Measurements from ENCODE around the gene TFDP2.

DNA sequence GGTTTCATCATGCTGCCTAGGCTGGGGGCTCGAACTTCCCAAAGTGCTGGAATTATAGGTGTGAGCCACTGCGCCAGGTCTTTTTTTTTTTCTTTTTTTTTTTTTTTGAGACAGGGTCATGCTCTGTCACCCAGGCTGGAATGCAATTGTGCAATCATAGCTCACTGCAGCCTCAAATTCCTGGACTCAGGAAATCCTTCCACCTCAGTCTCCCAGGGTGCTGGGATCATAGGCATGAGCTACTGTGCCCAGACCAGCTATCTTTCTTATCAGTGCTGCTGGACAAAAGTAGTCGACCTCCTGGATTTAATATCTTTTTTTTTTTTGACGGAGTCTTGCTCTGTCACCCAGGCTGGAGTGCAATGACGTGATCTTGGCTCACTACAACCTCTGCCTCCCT, 60.8 kb downstream of the TFDP2 start:
- no peak for TF ChIP-seq BCL11A (IDR thresholded peaks at IDR 0.05; ENCODE audit: low read depth in 2 of 2, low read length in 2 of 2)
- TF ChIP-seq, protein P1, sequence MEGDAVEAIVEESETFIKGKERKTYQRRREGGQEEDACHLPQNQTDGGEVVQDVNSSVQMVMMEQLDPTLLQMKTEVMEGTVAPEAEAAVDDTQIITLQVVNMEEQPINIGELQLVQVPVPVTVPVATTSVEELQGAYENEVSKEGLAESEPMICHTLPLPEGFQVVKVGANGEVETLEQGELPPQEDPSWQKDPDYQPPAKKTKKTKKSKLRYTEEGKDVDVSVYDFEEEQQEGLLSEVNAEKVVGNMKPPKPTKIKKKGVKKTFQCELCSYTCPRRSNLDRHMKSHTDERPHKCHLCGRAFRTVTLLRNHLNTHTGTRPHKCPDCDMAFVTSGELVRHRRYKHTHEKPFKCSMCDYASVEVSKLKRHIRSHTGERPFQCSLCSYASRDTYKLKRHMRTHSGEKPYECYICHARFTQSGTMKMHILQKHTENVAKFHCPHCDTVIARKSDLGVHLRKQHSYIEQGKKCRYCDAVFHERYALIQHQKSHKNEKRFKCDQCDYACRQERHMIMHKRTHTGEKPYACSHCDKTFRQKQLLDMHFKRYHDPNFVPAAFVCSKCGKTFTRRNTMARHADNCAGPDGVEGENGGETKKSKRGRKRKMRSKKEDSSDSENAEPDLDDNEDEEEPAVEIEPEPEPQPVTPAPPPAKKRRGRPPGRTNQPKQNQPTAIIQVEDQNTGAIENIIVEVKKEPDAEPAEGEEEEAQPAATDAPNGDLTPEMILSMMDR (IDR thresholded peaks at IDR 0.05; ENCODE audit: control extremely low read depth in 1 of 3, insufficient read depth in 1 of 3, low read depth in 1 of 3, low read length in 3 of 3) = no peak

All from H1 (cell line).